ENCODE measurements around the gene KRT24.

The KRT24 gene

DNA sequence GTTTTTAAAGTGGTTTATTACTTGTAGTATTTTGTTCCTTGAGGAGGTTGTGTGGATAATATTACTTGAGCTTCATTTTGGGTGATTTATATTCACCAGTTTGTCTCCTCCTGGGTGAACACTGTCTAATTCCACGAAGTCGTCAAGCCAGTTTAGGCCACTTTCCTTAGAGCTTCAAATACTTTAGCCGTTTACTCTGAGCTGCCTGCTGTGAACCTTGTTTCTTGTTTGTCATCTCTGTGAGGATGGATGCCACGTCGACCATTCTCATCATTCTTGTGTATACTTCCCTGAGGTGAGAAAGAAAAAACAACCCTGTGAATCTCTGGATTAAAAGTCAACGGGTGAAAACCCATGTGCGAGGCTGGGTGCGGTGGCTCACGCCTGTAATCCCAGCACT, 9.0 kb downstream of the KRT24 start:
- DNase-seq, result no peak

DNA sequence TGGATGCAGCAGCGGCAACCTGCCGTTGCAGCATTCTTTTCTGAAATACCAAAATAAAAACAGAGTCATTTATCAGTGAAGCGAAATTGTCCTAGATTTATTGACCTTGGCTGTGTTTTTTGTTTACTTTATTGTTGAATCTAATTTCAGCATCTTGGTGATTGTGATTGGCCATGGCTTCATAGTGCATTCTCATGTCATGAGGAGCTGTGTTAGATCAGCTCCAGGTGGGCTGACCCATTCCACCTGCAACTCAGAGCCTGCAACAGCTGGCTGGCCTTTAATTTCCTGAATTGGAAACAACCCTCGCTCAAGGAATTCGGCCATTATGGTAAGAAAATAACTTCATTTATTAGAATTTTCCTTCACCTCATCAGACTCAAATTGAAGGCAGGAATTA, 16.4 kb downstream of the KRT24 start:
- no peak for DNase-seq

DNA sequence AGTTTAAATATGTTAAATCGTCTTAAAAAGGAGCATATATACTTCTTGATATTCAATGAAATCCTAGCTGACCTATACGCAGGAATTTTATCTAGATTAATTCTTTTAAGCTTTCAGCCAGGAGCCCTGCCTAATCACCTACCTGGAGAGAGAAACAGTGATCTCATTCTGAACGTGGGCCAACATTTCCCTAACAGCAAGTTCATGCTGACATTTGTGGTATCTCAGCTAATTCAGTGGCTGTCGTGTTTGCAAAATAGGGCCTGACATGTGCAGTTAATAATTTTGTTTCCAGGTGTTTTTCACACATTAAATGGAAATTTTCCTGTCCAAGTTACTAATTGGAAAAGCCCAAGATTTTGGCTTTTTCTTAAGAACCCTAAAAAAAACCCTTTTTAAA, 17.4 kb downstream of the KRT24 start:
- no peak for DNase-seq

DNA sequence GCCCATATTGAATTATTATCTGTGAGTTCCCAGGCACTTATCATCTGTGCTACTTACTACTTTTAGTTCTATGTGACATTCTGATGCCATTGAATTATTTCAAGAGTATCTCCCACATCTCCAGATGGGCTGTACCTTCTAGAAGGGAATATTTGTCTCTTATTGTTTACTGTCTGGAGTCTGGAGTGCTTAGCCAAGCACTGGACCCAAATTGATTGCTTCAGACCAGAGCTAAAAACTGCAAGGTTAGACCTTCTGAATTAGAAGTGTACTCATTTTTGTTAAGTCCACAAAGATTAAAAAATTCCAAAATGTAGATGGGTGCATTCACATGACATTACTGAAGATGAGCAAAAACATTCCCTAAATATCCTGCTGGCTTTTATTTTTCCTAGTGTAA, 22.6 kb downstream of the KRT24 start:
- DNase-seq, result no peak

DNA sequence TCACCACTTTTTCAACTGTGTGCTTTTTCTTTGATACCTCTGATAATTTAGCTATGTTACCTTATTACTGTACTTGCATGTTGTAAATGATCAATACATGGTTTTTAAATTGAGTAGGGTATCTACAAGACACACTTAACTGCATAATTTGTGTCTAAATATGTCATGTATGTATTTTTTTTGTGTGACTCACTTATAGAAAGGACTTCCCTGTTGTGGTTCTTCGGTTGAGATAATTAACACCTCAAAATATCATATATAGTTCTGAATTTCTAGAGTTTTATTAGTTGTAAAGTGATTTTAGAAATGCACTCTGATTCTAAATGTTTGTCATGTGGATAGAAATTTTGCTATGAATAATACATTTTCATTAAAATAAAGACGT, 24.0 kb downstream of the KRT24 start:
- DNase-seq, result no peak

DNA sequence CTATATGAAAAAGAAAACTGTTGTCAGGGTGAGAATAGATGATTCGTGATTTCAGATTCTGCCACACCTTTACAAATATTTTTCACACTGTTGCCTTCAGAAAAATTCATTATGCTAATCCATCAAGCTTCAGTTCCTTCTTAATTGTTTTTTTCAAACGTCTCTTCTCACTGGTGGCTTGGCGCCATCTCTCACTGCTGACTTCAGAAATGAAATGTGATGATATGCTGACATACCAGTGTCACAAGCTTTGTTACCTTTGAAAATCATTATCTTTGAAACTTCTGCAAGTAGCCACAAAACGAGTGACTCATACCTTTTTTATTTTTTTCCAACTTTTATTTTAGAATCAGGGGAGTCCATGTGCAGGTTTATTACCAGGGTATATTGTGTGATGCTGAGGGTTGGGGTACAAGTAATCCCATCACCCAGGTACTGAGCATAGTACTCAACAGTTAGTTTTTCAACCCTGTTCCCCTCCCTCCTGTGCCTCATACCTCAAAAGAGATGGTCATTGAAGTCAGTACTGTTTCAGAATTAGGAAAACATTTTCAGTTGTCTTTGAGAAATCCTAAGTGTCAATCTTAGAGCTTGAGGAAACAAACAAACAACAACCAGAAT, 24.5 kb downstream of the KRT24 start:
- DNase-seq, result no peak

DNA sequence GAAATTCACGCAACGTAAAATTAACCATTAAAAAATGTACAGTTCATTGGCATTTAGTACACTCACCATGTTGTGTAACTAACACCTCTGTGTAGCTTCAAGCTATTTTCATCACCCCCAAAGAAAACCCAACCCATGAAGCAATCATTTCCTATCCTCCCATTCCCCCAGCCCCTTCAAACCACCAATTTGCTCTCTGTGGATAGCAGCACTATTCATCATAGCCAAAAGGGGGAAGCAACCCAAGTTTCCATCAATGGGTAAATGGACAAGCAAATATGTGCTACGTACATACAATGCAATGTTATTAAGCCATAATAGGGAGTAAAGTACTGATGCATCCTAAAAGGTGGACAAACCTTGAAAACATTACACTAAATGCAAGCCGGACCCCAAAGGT, 27.6 kb downstream of the KRT24 start:
- DNase-seq, result no peak

DNA sequence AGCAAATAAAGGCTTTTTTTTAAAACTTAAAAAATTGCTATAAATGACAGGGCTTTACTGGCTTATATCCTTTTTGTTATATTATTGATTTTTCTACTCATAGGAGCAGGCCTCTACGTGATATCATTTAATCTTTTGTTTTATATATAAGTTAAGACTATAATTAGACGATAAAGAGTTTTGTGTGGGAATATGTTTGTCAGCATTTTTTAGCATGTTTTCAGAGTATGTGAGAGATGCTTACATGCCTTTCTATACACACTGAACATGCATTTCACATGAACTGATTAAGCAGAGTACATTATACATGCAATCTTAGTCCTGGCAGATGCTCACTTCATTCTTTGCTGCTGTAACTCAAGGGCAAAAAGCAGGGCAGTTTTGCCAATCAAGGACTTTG, 30.9 kb downstream of the KRT24 start:
- DNase-seq, result no peak

DNA sequence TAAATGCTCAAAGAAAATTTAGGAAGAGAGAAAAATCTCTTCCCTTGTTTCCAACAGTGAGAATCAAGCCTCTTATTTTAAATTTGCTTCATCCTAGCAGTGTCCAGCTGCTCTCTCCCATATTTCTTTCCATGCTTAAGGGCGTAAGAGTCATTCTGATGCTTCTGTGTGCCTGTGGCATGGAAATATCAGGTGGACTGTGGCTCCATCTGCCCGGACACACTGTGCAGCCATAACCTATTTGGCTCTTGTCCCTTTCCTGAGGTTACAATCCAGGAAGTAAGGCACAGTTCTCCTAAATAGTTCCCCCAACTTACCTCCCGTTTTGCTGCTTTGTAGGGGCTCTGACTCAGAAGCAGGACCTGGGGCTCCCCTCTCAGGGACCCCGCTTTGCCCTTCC, 32.3 kb downstream of the KRT24 start:
- no peak for DNase-seq

DNA sequence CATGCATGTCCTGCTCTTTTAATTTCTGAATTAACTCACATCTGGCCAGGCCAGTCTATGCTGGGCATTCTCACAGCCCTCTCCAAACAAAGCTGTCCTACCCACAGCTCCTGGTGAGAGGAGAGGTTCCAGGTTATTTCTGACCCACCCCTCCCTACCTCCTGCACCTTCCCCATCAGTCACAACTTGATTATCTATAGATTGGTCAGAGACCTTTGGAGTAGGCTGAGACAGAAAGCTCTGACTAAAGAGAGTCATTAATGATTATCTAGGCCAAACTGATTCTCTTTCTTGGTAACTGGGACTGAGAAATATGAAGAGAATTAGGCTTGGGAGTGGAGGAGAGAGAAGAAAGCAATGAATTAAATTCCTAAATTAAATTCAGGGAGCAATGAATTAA, 37.2 kb downstream of the KRT24 start:
- no peak for DNase-seq

DNA sequence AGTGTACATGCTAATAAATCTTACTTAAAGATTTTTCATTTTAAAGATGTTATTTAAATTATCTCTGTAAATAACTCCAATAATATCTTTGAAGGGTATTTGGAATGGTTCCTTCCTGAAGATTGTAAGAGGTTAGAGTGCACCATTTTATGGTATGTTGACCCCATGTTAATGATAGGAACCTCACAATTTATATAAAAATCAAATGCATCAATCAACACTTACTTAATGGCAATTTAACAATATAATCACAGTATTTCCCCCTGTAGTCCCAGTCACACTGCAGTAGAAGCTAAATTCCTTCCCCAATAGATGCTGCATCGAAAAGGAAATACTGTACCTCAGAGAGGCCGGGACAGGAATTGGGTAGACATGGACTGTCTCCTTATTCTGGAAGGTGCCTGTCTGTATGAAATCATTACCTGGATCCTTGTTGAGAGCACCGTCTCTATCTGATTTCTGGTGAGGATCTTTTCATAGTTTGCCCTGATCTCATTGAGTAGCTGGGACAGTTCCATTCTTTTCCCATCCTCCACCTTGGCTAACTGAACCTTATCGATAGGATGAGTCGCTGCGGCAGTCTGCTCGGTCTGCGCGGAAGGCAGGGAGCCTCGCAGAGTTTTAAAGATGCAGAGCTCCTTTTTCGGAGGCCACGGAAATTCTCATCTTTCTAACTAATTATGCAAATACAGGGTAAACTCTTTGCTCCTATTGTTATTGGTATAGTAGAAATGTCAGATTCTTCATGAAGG, 38.8 kb downstream of the KRT24 start, which contains the start of gene KRT222:
KRT222 (minus strand) TSS at position 596 of the 752 bp plus-strand sequence; CDS start at position 518, 78 bp downstream.
- DNase-seq, result peak in 5 of 51 donors; percentile 1 to 34 (median 5)

DNA sequence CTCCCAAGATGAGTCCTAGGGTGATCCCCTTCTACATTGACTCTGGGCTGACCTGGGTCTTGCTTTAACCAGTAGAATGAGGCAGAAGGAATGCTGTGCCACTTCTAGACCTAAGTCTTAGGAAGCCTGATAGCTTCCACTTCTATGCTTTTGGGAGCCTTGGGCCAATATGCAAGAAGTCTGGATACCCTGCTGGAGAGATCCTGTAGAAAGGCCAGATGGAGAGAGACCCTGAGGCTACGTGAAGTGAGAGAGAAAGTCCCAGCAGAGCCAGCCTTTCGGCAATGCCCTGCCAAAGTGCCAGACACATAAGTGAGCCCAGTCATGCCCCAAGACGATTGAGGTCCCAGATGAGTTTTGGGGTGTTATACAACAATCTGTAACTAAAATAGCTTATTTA, 40.3 kb downstream of the KRT24 start:
- DNase-seq, result no peak

DNA sequence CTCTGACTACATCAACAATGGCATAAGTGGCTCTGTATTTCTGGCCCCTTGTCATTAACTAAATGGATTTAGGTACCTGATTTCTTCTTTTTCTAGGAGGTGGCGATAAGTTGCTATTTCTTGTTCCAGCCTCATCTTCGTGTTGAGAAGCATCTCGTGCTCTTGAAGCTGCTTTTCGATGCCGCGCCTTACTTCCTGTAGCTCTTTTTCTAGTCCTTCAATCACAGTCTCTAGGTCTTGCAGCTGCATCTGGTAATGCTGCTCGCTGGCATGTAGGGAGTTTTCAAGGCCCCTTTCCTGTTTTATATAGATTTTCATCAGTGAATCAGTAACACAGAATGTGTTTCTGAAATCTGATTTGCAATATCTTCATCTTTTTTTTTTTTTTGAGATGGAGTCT, 43.6 kb downstream of the KRT24 start:
- no peak for DNase-seq

DNA sequence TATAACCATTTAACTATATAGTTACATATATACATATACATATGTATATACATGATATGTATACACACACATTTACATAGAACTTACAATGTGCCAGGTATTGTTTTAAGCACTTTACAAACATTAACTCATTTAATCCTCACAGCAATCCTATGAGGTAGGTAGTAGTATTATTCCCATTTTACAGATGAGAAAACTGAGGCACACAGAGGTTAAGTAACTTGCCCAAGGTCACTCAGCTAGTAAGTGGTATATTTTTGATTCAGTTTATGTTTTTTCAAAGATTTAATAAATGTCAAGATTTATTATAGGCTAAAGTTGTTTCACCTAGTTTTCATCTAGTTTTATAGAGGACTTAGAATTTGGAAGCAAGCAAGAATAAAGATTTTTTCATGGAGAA, 45.2 kb downstream of the KRT24 start:
- DNase-seq, result no peak

DNA sequence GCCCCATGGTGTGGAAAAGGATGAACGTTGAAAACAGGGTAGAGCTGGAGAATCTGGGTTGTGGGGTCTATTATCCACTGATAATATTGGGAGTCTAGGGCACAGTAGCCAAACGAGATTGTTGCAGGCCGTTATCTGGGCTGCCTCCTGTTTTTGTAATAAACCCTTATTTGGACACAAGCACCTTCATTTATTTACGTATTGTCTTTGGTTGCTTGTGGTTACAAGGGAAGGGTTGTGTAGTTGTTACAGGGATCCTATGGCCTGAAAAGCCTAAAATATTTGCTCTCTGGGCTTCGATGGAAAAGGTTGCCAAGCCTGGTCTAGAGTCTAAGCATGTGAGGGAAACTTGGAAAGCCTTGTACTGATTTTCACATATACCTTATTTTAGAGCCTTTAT, 51.6 kb downstream of the KRT24 start:
- DNase-seq, result no peak

DNA sequence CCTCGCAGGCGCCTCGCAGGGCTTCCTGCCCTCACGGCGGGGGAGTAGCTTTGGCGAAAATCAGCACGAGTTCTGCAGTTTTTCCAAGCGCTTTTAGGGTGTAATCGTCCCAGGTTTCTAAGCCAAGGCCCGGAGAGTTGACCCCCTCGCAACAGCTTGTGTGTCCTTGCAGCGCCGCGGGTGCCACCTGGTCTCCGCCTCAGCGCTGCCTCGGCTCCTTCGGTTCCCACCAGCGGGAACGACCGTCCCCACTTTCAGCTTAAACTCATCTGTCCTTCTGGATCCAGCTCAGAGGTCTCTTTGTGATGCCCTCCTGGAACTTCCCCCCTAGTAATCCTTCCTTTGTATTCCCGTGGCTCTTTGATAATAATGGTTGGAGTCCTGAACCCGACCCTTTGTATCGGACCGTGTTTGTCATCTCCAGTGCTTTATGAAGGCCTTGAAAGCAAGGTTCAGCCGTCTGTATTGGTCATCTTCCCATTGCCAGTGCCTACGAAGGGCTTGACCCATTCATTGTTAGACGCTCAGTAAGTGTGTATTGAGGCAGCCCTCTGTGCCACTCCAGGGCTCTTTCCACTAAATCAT, 55.1 kb downstream of the KRT24 start:
- DNase-seq, result peak in 16 of 51 donors; percentile 19 to 75 (median 37)

All from hypothalamus (tissue), 51 donors.